Fibroblast of skin of right quadriceps (primary cell): ENCODE data around the gene CD300C.
"Not testable (repeated sequence)": the region's sequence is repeated elsewhere in the genome, so short reads cannot be mapped to it uniquely, and the experiment has no call there.

Experiments used
- DNase-seq: peaks from one replicate; pipeline ENCODE4 v3.0.0-alpha.2; 2013

Gene CD300C

GRCh38 chr17:74530831-74531150 lies 15.1 kb downstream of the CD300C start:
- no peak for DNase-seq

GRCh38 chr17:74529243-74529642 lies 16.7 kb downstream of the CD300C start:
- DNase-seq: no peak

GRCh38 chr17:74528491-74529199 lies 17.3 kb downstream of the CD300C start:
- DNase-seq: no peak

- no peak for DNase-seq
Observed at GRCh38 chr17:74527756-74528155, 18.2 kb downstream of the CD300C start.

GRCh38 chr17:74527081-74527480 lies 18.8 kb downstream of the CD300C start:
- no peak for DNase-seq

GRCh38 chr17:74526681-74527080 lies 19.2 kb downstream of the CD300C start:
- no peak for DNase-seq

GRCh38 chr17:74525781-74526288 lies 20.1 kb downstream of the CD300C start:
- DNase-seq: no peak

GRCh38 chr17:74525465-74525725 lies 20.5 kb downstream of the CD300C start:
- no peak for DNase-seq

- no peak for DNase-seq
Observed at GRCh38 chr17:74524653-74525464, 21.1 kb downstream of the CD300C start.

- no peak for DNase-seq
Observed at GRCh38 chr17:74523308-74523707, 22.6 kb downstream of the CD300C start.

- DNase-seq: no peak
Observed at GRCh38 chr17:74522381-74523105, 23.4 kb downstream of the CD300C start.

- no peak for DNase-seq
Observed at GRCh38 chr17:74521701-74522201, 24.2 kb downstream of the CD300C start.

GRCh38 chr17:74520790-74521480 lies 25.0 kb downstream of the CD300C start:
- DNase-seq: no peak

GRCh38 chr17:74520016-74520434 lies 25.9 kb downstream of the CD300C start:
- DNase-seq: no peak

GRCh38 chr17:74518413-74518981 lies 27.4 kb downstream of the CD300C start:
- not testable (repeated sequence) for DNase-seq

- no peak for DNase-seq
Observed at GRCh38 chr17:74516561-74517328, 29.2 kb downstream of the CD300C start.

- DNase-seq: no peak
Observed at GRCh38 chr17:74515941-74516340, 30.0 kb downstream of the CD300C start.

GRCh38 chr17:74514632-74515334 lies 31.1 kb downstream of the CD300C start:
- no peak for DNase-seq

GRCh38 chr17:74513987-74514631 lies 31.8 kb downstream of the CD300C start:
- peak; percentile 42 for DNase-seq

GRCh38 chr17:74512624-74513091 lies 33.3 kb downstream of the CD300C start:
- DNase-seq: no peak
